Activated CD4-positive, alpha-beta memory T cell treated with anti-CD3 and anti-CD28 coated beads for 36 hours (primary cell): ENCODE data around the gene ELL. TPM values are rescaled to one million over a fixed set of nuclear protein-coding genes. Genes with fewer than 3 reads are reported as not detected.

Experiments
- CTCF ChIA-PET: fragments of 350-600 bp; sonication (Branson Sonifier 250); formaldehyde crosslinking; loops from one replicate; lab custom pipeline; 2021; ENCODE audit warnings: antibody characterized with exemption, inconsistent platforms; lab: Charles Lee
- POLR2A ChIA-PET: fragments of 350-600 bp; sonication (Branson Sonifier 250); formaldehyde crosslinking; loops from one replicate; lab custom pipeline; 2021; ENCODE audit warnings: antibody characterized with exemption; lab: Charles Lee
- DNase-seq: peaks from one replicate; pipeline ENCODE4 v3.0.0-alpha.2; 2020
- H3K27ac Mint-ChIP-seq: one replicate; pipeline ENCODE4 v1.8.0; 2021; ENCODE audit warnings: mixed read lengths
- H3K27me3 Mint-ChIP-seq: one replicate; pipeline ENCODE4 v1.8.0; 2021; ENCODE audit warnings: mixed read lengths
- H3K36me3 Mint-ChIP-seq: one replicate; pipeline ENCODE4 v1.8.0; 2021; ENCODE audit warnings: mixed read lengths
- H3K4me1 Mint-ChIP-seq: one replicate; pipeline ENCODE4 v1.8.0; 2021; ENCODE audit warnings: low read depth, mixed read lengths
- H3K4me3 Mint-ChIP-seq: one replicate; pipeline ENCODE4 v1.8.0; 2021; ENCODE audit warnings: mild to moderate bottlenecking, mixed read lengths
- H3K9me3 Mint-ChIP-seq: one replicate; pipeline ENCODE4 v1.8.0; 2021; ENCODE audit warnings: mixed read lengths
- intact Hi-C: fragments of 100-400 bp; cut with micrococcal nuclease; formaldehyde crosslinking; loops from one replicate; pipeline ENCODE4 v1.15.1; 2023
- total RNA-seq, 2 experiments: library from RNA; stranded (reverse); gene quantifications; one replicate each; pipeline ENCODE4 v1.2.3, GENCODE V29; 2021

The ELL gene
- total RNA-seq, 2 experiments from 2014 or later = 24.7 to 29.7 TPM

GRCh38 chr19:18496167-18496979, 25.5 kb downstream of the ELL start:
- no peaks in the 10 kb centered on the region for H3K36me3 Mint-ChIP-seq
- H3K27ac Mint-ChIP-seq = peak overlapping the region; percentile 90
- H3K4me1 Mint-ChIP-seq = peaks cover 80% of the 10 kb centered on the region
- H3K4me3 Mint-ChIP-seq = peak overlapping the region; percentile 36
- POLR2A ChIA-PET = interaction anchor here (0.5 to 2.0 kb wide), 9 partner anchors 9 to 76 kb away, joined by 3 to 10 read pairs (median 5); partner anchors contain the start of gene ELL
- no peaks in the 10 kb centered on the region for H3K27me3 Mint-ChIP-seq
- H3K9me3 Mint-ChIP-seq = no peaks in the 10 kb centered on the region
- DNase-seq = peak; percentile 85
- CTCF ChIA-PET = interaction anchor here (0.6 to 4.1 kb wide), 17 partner anchors 9 to 351 kb away, joined by 3 to 43 read pairs (median 4); partner anchors contain the start of genes ELL, KXD1 and REX1BD
- intact Hi-C loops = loop anchor here (1.0 kb wide), 2 partner anchors 17 to 26 kb away; partner anchors contain the start of gene ELL

- peak overlapping the region; percentile 90 for H3K27ac Mint-ChIP-seq
- CTCF ChIA-PET = interaction anchor here (1.0 to 4.1 kb wide), 11 partner anchors 10 to 93 kb away, joined by 3 to 43 read pairs (median 5); partner anchors contain the start of genes ELL, KXD1 and REX1BD
- no peaks in the 10 kb centered on the region for H3K27me3 Mint-ChIP-seq
- H3K4me1 Mint-ChIP-seq = peaks cover 71% of the 10 kb centered on the region
- H3K9me3 Mint-ChIP-seq = no peaks in the 10 kb centered on the region
- intact Hi-C loops = no loop called here
- POLR2A ChIA-PET = interaction anchor here (0.5 to 2.0 kb wide), 9 partner anchors 10 to 75 kb away, joined by 3 to 10 read pairs (median 5); partner anchors contain the start of gene ELL
- peak overlapping the region; percentile 36 for H3K4me3 Mint-ChIP-seq
- no peak for DNase-seq
- H3K36me3 Mint-ChIP-seq = no peaks in the 10 kb centered on the region
Observed at GRCh38 chr19:18495204-18495911, 26.5 kb downstream of the ELL start.

- ChIA-PET CTCF (interaction anchor here (1.0 to 1.8 kb wide), 3 partner anchors 9 to 26 kb away, joined by 3 to 5 read pairs (median 4); no protein-coding TSS in a partner anchor), POLR2A (interaction anchor here (1.3 kb wide), 1 partner anchor 27 kb away, joined by 3 read pairs; no protein-coding TSS in a partner anchor)
- Mint-ChIP-seq H3K36me3 (no peaks in the 10 kb centered on the region), H3K4me3 (peak overlapping the region; percentile 35), H3K9me3 (no peaks in the 10 kb centered on the region), H3K27me3 (no peaks in the 10 kb centered on the region), H3K4me1 (peaks cover 70% of the 10 kb centered on the region), H3K27ac (peak overlapping the region; percentile 90)
- intact Hi-C loops = no loop called here
- DNase-seq = no peak
Observed at GRCh38 chr19:18494267-18494607, 27.6 kb downstream of the ELL start.

- Mint-ChIP-seq H3K27ac (peak overlapping the region; percentile 90), H3K27me3 (no peaks in the 10 kb centered on the region), H3K4me1 (peaks cover 68% of the 10 kb centered on the region), H3K9me3 (no peaks in the 10 kb centered on the region), H3K4me3 (peak overlapping the region; percentile 35), H3K36me3 (no peaks in the 10 kb centered on the region)
- intact Hi-C loops = no loop called here
- POLR2A ChIA-PET = no interaction called here
- no peak for DNase-seq
- CTCF ChIA-PET = interaction anchor here (1.0 to 2.1 kb wide), 5 partner anchors 9 to 32 kb away, joined by 3 to 8 read pairs (median 5); no protein-coding TSS in a partner anchor
Observed at GRCh38 chr19:18493440-18494266, 28.2 kb downstream of the ELL start.

GRCh38 chr19:18491995-18492953, 29.6 kb downstream of the ELL start:
- peak overlapping the region; percentile 33 for H3K27ac Mint-ChIP-seq
- peaks cover 71% of the 10 kb centered on the region for H3K4me1 Mint-ChIP-seq
- CTCF ChIA-PET = interaction anchor here (1.0 to 2.1 kb wide), 4 partner anchors 24 to 41 kb away, joined by 4 to 8 read pairs (median 4); no protein-coding TSS in a partner anchor
- POLR2A ChIA-PET = interaction anchor here (1.0 kb wide), 1 partner anchor 14 kb away, joined by 4 read pairs; no protein-coding TSS in a partner anchor
- DNase-seq = no peak
- intact Hi-C loops = no loop called here
- H3K27me3 Mint-ChIP-seq = no peaks in the 10 kb centered on the region
- no peak overlapping the region for H3K4me3 Mint-ChIP-seq
- no peaks in the 10 kb centered on the region for H3K36me3 Mint-ChIP-seq
- H3K9me3 Mint-ChIP-seq = no peaks in the 10 kb centered on the region

GRCh38 chr19:18490728-18491127, 31.1 kb downstream of the ELL start:
- H3K27ac Mint-ChIP-seq = no peak overlapping the region

GRCh38 chr19:18489627-18490184, 32.2 kb downstream of the ELL start:
- Mint-ChIP-seq H3K4me3 (no peak overlapping the region), H3K4me1 (peaks cover 68% of the 10 kb centered on the region), H3K27me3 (no peaks in the 10 kb centered on the region), H3K27ac (no peak overlapping the region), H3K36me3 (no peaks in the 10 kb centered on the region), H3K9me3 (no peaks in the 10 kb centered on the region)
- intact Hi-C loops = no loop called here
- DNase-seq = no peak
- CTCF ChIA-PET = interaction anchor here (1.8 to 2.4 kb wide), 2 partner anchors 16 to 30 kb away, joined by 4 to 16 read pairs; no protein-coding TSS in a partner anchor
- POLR2A ChIA-PET = no interaction called here

More at GRCh38 chr19:18490728-18491127, 31.1 kb downstream of the ELL start:
- no peaks in the 10 kb centered on the region for H3K27me3 Mint-ChIP-seq
- no peak overlapping the region for H3K4me3 Mint-ChIP-seq
- ChIA-PET POLR2A (no interaction called here), CTCF (interaction anchor here (1.3 kb wide), 1 partner anchor 29 kb away, joined by 3 read pairs; no protein-coding TSS in a partner anchor)
- H3K9me3 Mint-ChIP-seq = no peaks in the 10 kb centered on the region
- H3K4me1 Mint-ChIP-seq = peaks cover 70% of the 10 kb centered on the region
- no peaks in the 10 kb centered on the region for H3K36me3 Mint-ChIP-seq
- DNase-seq = no peak
- intact Hi-C loops = no loop called here

GRCh38 chr19:18488838-18489626, 32.8 kb downstream of the ELL start:
- Mint-ChIP-seq H3K9me3 (no peaks in the 10 kb centered on the region), H3K36me3 (no peaks in the 10 kb centered on the region), H3K27ac (no peak overlapping the region), H3K4me3 (no peak overlapping the region), H3K27me3 (no peaks in the 10 kb centered on the region), H3K4me1 (peaks cover 65% of the 10 kb centered on the region)
- intact Hi-C loops = no loop called here
- DNase-seq = no peak
- ChIA-PET POLR2A (no interaction called here), CTCF (interaction anchor here (0.6 to 2.4 kb wide), 6 partner anchors 11 to 371 kb away, joined by 3 to 16 read pairs (median 4); no protein-coding TSS in a partner anchor)

GRCh38 chr19:18488403-18488723, 33.5 kb downstream of the ELL start:
- Mint-ChIP-seq H3K4me1 (peaks cover 64% of the 10 kb centered on the region), H3K36me3 (no peaks in the 10 kb centered on the region), H3K27ac (peak overlapping the region; percentile 25), H3K4me3 (no peak overlapping the region), H3K27me3 (no peaks in the 10 kb centered on the region), H3K9me3 (no peaks in the 10 kb centered on the region)
- intact Hi-C loops = no loop called here
- ChIA-PET CTCF (interaction anchor here (0.6 to 2.4 kb wide), 6 partner anchors 10 to 371 kb away, joined by 3 to 16 read pairs (median 4); no protein-coding TSS in a partner anchor), POLR2A (no interaction called here)
- DNase-seq = no peak
